Fibroblast of the conjunctiva (primary cell): ENCODE results near the gene UTRN.
A peak's percentile ranks its signal among the peaks of the same experiment; 100 is the strongest.

Experiments used
- DNase-seq: peaks from one replicate; pipeline ENCODE4 v3.0.0-alpha.2; 2010; ENCODE audit warnings: low read depth

UTRN gene

DNA sequence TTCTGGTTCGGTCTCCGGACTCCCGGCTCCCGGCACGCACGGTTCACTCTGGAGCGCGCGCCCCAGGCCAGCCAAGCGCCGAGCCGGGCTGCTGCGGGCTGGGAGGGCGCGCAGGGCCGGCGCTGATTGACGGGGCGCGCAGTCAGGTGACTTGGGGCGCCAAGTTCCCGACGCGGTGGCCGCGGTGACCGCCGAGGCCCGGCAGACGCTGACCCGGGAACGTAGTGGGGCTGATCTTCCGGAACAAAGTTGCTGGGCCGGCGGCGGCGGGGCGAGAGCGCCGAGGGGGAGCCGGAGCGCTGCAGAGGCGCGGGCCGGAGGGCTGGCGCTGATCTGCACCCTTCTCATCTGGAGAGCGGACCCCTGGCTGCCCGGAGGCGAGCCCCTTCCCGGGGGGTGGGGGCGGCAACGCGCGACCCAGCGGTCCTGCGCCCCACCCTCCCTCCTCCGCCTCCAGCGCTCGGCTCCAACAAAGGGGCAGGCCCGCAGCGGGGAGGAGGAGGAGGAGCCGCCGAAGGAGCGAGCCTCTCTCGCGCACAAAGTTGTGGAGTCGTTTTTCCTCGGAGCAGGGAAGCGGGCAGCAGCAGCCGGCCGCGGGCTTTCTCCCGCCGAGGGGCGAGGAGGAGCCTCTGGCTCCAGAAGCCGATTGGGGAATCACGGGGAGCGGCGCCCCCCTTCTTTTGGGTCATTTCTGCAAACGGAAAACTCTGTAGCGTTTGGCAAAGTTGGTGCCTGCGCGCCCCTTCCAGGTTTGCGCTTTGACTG is at the start of gene UTRN:
UTRN (plus strand) TSS at position 553 of the 765 bp plus-strand sequence. CDS start 6,494 bp downstream, outside the sequence.
- peak; percentile 66 for DNase-seq

DNA sequence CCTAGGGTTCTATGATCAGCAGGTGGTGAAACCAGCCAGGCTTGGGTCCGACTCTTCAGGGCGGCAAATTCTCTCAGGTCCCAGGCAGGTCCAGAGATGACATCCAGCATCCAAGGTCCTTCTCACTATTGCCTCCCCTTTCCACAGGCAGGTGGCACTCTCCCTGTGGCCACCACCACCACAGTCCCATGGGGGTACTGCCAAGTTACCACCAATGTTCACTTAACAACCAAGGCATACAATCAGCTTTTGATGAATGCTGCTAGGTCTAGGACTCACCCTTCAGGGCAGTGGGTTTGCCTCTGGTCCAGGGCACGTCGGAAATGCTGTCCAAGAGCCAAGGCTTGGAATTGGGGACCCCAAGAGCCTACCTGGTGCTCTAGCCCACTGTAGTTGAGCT is 40.4 kb upstream of the UTRN start:
- DNase-seq: no peak

- no peak for DNase-seq
These were observed 38.1 kb upstream of the UTRN start for GRCh38 chr6:144246988-144247387.

DNA sequence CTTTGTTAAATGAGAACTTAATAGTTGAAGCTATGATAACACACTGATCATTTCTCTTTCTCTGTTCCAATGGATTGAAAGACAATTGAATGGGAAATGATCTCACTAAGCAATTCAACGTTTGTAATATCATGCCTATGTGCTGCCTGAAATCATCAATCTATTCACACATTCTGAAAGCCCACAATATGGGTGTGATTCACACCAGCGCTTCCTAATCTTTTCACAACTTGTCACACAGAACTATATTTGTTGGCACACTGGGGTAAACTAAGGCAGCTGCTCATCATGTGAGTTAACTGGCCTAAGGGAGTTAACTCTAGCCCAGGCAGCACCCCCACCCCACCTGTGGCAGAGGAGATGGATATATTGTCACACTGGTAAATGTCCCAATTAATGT is 37.1 kb upstream of the UTRN start:
- DNase-seq: no peak

GRCh38 chr6:144248476-144249301 is 36.4 kb upstream of the UTRN start:
- DNase-seq: peak; percentile 80

DNA sequence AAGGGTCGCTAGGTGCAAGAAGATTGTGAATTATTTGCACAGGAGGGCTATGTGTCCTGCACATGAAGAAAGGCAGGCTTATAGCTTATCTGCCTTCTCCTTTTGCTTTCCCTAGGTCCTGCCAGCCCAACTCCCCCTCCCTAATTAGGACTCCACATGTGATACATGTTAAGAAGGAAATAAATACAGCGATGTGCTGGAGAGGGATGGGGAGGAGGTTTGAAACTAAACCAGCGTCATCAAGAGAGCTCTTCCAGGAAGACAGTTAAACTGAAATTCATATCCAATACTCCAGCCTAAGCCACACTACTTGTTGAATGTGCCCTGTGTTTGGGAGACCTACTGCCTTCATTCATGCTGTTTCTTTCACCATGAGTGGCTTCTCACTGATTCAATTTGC is 34.9 kb upstream of the UTRN start:
- DNase-seq: no peak

GRCh38 chr6:144252259-144252658 is 32.9 kb upstream of the UTRN start:
- DNase-seq: no peak

DNA sequence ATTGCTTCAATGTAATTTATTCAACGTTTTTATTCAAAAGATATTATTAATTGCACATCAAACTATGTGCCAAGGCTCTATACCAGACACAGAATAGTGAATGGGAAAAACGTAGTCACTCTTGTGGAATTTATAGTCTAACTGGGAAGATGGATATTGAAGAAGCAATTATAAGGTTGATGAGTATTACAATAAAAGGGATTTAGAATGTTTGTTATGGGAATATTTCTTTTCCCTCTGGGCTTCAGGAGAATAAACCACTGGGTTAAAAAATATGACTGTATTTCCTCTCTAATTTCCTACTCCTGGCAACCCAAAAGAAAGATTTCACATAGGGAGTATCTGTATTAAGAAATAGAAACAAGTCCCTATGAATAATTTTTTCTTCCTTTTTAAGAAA is 25.1 kb upstream of the UTRN start:
- DNase-seq: no peak

GRCh38 chr6:144262470-144263369 is 22.4 kb upstream of the UTRN start:
- no peak for DNase-seq

DNA sequence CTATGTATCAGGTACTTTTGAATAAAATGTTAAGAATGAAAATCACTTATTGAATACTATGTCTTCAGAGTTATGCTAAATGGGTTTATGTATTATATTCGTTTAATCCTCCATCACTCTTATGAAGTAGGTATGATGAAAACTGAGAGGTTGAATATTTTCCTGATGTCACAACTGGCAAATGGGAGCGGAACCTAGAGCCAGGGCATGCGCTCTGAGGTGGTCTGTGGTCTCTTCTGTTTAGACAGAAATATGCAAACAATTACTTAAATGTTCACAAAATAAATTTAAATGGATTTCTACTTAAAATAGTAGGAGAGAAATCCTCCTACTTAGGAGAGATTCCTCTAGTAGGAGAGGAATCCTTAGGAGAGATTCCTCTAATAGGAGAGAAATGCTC is 21.3 kb upstream of the UTRN start:
- no peak for DNase-seq

GRCh38 chr6:144264270-144265060 is 20.7 kb upstream of the UTRN start:
- DNase-seq: peak; percentile 65

- no peak for DNase-seq
These were observed 20.1 kb upstream of the UTRN start for GRCh38 chr6:144265061-144265357.

- DNase-seq: no peak
These were observed 19.7 kb upstream of the UTRN start for GRCh38 chr6:144265390-144265789.

GRCh38 chr6:144266091-144266649 is 19.0 kb upstream of the UTRN start:
- DNase-seq: peak; percentile 90

DNA sequence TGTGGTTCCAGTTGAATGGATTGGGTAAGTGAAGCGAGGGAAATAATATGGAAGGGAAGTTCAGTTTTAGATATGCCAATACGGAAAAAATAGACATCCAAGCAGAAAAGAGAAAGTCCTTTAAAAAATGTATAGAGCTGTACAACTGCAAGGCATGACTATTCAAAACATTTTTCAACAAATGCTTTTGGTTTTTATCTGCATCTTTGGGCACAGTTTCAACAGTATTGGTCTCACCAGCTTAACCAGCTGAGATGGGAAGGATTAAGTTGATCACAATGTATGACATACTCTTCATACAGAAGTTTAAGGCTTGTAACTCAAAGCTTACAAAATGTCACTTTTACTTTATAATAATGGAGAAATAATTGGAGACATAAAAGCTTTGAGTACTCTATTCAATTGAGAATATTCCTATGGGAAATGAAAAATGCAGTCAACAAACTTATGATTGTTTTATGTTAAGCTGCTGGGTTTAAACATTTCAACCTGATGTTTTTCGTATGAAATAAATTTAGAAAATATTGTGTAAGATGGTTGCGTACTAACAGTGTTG is 16.3 kb upstream of the UTRN start:
- DNase-seq: no peak

GRCh38 chr6:144277174-144277573 is 8.0 kb upstream of the UTRN start:
- DNase-seq: no peak

GRCh38 chr6:144277605-144278227 is 7.4 kb upstream of the UTRN start:
- no peak for DNase-seq

DNA sequence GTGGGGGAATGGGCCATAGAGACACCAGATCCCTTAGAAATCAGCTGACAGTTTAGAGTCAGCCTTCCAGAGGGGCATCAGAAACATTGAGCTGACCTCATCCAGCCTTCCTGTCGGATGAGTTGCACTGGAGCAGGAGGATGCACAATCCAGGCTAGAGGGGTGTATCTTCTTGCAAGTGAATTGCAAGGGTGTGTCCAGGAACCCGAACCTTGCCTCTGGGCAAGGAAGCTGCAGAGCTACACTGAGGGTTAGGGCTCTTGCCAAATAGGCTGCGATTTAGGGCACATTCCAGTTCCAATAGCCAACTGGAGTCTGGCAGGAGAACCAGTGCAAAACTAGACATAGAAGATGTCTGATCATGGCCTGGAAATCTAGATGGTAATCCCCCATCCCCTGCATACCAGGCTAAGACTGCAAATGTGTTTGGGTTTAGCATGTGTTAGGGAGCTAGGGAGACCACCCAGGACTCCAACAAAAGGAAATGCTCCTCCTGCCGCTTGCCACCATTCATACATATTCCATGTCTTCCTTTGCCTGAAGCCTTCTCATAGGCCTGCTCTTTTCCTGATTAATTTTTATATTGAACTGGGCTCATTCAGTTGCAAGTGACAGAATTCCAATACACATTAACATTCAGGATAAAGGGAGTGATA is 6.3 kb upstream of the UTRN start:
- no peak for DNase-seq

- no peak for DNase-seq
These were observed 5.5 kb upstream of the UTRN start for GRCh38 chr6:144279484-144280150.
